NCI-H2107 treated with DMSO at 0.1 percent for 48 hours (cell line): ENCODE data around the gene HSF2BP.
"Not testable (repeated sequence)": the region's sequence is repeated elsewhere in the genome, so short reads cannot be mapped to it uniquely, and the experiment has no call there.

ENCODE experiments used
- DNase-seq: peaks from one replicate; lab custom pipeline; 2025; ENCODE audit not compliant: unreplicated experiment; lab: John Stamatoyannopoulos, UW

HSF2BP gene

DNA sequence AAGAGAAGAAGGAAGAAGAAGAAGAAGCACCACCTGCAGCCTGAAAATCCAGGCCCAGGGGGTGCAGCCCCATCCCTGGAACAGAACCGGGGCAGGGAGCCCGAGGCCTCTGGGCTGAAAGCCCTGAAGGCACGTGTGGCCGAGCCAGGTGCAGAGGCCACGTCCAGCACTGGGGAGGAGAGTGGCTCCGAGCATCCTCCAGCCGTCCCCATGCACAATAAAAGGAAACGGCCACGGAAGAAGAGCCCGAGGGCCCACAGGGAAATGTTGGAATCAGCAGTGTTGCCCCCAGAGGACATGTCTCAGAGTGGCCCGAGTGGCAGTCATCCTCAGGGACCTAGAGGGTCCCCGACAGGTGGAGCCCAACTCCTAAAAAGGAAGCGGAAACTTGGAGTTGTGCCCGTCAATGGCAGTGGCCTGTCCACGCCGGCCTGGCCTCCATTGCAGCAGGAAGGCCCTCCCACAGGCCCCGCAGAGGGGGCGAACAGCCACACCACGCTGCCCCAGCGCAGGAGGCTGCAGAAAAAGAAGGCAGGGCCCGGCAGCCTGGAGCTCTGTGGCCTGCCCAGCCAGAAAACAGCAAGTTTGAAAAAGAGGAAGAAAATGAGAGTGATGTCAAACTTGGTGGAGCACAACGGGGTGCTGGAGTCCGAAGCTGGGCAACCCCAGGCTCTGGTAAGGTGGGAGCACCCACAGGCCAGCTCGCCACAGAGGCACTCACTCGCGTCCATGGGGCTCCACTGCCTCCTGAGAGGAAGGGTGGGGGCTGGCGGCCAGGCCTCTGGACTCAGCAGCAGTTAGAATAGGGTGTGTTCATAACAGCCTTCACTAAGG is 28.5 kb upstream of the HSF2BP start:
- DNase-seq, result no peak

DNA sequence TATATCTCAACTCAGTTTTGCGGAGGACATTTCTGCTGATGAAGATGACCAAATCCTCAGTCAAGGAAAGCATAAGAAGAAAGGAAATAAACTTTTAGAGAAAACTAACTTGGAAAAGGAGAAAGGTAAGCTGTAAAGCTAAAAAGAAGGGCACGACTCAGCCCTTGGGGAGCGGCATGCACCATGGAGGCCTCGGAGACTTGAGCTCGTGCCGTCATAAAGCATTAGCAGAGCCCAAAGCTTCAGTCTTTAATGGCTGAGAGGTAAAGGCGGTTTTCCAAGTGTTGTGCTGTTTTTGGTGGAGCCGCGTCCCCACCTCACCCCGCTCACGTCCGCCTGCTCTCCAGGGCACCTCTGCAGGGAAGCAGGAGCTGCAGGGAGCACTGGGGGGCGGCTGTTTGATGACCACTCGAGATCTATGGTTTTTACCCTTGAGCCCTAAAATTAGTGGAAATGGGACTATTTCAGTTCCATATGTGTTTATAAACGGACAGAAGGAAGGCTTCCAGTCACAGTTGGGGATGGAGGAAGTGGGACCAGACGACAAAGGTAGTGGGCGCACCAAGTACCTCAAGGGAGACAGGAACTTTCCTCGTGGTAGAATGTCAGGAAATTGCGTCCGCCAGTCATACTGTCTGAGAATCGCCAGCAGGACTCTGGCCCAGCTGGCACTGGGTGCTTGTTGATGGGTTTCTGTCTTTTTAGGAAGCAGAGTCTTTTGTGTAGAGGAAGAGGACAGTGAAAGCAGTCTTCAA is 27.7 kb upstream of the HSF2BP start:
- no peak for DNase-seq

DNA sequence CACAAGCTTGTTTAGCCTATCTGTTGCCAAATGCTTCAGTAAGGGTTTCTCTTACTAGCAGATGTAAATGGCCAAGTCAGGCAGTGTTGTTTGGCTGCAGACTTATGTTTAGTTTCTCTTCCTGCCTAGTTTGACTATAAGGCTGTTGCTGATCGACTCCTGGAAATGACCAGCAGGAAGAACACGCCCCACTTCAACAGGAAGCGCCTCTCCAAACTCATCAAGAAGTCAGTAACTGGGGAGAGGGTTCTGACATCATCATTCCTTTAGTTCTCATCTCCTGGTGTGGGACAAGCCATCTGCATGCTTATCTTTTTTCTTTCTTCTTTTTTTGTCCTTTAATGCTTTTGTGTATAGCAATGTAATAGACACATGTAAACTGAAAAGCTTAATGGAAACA is 25.1 kb upstream of the HSF2BP start:
- no peak for DNase-seq

DNA sequence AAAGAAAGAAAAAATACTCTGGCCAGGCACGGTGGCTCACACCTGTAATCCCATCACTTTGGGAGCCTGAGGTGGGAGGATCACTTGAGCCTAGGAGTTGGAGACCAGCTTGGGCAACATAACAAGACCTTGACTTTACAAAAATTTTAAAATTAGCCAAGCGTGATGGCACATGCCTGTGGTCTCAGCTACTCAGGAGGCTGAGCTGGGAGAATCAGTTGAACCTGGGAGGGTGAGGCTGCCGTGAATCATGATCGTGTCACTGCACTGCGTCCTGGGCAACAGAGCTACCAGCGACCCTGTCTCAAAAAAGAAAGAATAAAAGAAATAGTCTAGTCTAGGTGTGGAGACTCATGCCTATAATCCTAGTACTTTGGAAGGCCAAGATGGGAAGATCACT is 22.4 kb upstream of the HSF2BP start:
- DNase-seq, result no peak

DNA sequence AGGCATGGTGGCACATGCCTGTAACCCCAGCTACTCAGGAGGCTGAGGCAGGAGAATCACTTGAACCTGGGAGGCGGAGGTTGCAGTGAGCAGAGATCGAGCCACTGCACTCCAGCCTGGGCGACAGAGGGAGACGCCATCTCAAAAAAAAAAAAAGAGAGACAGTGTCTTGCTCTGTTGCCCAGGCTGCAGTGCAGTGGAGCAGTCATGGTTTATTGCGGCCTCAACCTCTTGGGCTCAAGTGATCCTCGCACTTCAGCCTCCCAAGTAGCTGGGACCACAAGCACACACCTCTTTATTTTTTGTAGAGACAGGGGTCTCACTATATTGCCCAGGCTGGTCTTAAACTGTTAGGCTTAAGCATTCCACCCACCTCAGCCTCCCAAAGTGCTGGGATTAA is 21.1 kb upstream of the HSF2BP start:
- DNase-seq, result not testable (repeated sequence)

DNA sequence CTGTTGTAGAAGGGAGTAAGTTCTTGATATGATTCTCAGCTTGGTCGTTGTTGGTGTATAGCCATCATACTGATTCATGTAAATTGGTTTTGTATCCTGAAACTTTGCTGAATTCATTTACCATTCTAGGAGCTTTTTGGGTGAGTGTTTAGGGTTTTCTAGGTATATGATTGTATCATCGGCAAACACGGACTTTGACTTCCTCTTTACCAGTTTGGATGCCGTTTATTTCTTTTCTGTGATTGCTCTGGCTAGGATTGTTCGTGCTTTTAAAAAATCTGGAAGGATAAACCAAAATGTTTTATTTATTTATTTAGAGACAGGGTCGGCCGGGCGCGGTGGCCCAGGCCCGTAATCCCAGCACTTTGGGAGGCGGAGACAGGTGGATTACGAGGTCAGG is 20.7 kb upstream of the HSF2BP start:
- no peak for DNase-seq

DNA sequence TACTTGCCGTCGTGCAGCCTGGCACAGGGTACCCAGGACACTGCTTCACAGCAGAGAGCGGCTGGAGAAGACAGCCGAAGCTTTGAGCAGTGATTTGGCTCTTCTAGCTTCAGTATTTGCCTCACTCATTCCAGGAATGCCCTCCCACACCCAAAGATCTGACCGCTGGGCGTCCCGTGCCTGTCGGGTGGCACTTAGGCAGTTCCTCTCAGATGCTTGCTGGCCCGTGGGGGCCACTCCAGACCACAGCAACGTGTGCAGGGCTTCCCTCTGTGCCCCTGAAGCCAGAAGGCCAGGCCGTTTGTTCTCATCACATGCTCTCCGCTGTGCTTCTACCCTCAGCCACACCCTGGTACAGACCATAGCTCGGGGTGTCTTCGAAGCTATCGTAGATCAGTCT is 17.1 kb upstream of the HSF2BP start:
- DNase-seq, result no peak

DNA sequence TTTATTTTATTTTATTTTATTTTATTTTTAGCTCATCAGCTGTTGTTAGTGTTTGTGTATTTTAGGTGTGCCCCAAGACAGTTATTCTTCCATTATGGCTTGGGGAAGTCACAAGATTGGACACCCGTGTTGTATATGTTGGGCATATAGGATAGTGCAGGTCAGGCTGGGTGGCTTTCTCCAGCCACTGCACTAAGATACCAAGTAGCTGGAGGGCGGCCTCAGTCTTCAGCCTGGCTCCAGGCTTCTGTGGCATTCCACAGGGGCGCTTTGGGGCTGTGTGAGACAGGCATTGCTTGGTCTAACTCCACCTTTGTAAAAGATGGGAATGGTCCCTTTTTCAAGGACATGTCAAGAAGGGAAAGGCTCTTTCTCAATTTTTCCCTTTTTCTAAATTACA is 16.6 kb upstream of the HSF2BP start:
- no peak for DNase-seq

DNA sequence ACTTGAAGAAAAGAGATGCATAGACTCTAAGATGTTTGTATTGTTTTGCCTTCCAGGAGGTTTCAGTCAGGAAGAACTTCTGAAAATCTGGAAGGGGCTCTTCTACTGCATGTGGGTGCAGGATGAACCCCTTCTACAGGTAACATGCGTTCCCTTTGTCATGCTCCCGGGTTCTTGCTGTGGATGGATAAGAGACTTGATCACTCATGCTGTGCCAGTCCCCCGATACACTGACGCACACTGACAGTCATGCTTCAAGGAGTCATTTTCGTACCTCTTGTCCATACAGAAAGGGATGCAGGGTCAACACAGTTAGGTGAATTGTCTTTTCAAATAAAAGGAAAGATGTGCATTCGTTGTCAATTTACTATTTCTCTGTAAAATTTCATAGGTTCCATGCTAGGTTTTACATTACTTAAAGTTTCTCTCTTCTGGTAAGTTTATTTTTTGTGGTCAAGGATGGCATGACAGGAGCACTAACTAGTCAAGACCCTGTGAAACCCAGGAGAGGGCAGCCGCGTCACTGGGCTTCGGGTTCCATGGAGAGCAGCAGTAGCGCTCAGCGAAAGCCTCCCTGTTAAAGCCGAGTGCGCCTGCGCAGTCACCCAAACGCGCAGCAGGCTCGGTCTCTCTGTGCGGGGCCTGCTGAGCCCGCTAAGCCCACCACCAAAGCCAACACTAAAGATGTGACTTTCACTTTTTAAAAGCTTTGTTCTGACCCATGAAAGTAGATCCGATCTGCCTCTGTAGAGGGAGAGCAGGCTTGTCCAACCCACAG is 10.7 kb upstream of the HSF2BP start:
- no peak for DNase-seq

DNA sequence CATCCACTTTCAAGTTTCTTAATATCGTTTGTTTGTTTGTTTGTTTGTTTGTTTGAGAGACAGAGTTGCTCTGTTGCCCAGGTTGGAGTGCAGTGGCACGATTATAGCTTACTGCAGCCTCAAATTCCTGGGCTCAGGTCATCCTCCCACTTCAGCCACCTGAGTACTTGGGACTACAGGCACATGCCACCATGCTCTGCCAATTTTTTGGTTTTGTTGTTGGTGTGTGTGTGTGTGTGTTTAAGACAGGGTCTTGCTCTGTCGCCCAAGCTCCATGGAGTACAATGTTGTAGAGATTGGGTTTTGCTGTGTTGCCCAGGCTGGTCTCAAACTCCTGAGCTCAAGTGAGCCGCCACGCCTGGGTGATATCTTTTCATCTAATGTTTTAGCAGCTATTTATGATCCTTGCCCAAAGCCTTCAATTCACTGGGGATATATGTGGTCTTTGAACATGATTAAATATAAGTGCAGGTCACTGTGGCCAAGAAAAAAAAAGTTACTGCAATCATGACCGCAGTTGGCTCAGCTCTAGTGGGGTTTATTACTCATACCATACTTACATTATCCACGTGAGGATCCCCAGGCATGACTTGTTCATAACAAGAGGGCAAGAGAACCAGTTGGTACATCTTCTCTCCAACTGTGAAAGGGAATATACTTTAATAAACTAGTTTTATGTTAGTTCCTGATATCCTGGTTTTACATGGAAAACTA is 8.1 kb upstream of the HSF2BP start:
- DNase-seq, result no peak

DNA sequence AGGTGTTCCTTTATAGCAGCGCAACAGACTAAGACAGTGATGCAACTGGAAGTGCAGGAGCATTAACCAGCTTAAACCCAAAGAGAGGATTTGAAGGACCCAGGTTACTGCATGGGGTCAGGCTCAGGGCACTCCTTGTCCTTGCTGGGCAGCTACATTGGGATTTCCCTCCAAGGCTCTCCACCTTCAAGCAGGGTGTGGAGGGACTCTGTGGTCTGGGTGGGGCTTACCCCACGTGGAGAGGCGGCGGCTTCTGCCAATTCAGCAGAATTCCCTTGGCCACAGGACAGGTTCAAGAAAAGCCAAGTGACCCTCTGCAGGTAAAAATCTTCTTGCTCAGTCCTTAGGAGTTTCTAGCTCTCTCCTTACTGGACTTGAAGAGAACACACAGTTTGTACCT is 6.6 kb upstream of the HSF2BP start:
- no peak for DNase-seq

DNA sequence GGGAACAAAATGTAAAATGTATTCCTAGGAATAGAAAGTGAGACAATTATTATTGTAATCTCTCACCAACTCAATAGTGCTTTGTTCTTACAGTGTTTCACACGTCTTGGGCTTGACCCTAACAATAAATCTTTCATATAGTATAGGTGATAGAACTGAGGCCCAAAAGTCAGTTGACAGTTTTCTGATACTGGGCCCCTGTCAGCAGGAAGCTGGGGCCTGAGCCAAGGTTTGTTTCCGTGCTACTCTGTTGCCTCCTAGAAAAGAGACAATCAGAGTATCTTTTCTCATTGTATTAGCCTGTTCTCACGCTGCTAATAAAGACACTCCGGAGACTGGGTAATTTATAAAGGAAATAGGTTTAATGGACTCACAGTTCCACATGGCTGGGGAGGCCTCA is 5.1 kb upstream of the HSF2BP start:
- DNase-seq, result no peak

DNA sequence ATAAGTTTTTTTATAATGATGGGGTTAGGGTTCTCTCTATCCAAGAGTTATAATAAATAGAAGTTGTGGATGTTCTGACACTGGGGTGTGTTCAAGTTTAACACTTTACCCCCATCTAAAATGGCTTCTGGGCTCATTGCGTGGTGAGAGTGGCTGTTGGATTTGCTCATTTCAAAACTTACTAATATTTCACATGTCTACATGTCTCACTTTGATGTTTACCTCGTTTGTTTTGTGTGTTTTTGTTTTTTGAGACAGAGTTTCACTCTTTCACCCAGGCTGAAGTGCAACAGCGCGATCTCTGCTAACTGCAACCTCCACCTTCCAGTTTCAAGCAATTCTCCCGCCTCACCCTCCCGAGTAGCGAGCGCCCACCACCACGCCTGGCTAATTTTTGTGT is 3.7 kb upstream of the HSF2BP start:
- DNase-seq, result no peak

DNA sequence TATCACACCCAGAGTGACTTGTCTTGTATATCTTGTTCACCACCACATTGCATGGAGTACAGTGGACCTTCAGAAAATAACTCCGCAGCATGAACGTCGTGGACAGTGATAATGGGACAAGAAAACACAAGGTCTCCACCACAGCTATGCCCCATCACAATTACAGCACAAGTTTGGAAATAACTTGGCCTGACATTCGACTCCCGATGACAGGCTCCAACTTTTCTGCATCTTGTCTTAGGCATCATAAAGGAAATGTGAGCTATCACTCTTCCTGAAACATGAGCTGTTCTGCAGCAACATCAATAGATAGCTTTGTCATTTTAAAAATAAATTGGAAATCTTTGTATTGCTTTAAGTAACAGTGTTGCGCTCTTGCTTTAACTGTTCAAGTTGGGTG is 3.0 kb upstream of the HSF2BP start:
- DNase-seq, result no peak

DNA sequence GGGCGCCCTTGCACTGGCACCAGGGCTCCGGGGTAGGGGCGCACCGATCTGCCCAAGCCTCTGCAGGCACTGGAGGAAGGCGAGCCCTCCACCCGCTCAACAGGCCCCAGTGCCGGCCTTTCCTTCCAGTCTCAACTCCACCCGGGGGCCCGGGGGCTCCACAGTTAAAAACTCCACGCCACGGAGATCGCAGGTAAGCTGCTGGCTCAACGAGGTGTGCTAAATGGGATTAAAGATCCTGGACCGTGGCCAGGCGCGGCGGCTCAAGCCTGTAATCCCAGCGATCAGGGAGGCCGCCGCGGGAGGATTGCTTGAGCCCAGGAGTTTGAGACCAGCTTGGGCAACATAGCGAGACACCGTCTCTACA is 536 bp downstream of the HSF2BP start:
- no peak for DNase-seq

DNA sequence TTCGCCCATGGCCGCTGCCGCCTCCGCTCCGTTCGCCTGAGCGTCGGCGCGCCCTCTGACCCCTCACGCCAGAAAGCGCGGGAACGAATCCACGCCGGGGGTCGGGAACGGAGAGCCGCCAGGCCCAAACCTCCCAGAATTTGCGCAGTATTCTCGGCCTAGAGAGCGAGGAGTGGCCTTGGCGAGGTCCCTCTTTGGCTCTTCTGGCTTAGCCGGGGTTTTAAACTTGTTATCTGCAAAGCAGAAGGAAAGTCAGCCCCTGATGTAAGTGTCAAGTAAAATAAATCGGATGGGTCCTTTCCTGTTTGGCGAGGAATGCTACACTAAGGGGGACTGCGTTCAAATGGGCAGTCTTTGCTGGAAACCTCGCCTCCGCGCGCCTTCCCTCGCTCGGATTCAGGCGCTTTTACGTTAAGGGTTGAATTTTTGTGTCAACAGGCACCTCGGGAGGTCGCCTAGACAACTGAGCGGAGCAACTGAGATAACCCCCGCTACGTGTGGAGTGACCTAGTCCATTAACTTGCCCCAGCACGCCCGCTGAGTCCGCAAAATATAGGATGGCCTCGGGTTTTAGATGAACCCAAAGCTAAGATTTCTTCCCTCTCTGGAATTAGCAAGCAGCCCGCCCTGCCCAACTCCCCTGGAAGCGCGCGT is 1.1 kb downstream of the HSF2BP start:
- no peak for DNase-seq

DNA sequence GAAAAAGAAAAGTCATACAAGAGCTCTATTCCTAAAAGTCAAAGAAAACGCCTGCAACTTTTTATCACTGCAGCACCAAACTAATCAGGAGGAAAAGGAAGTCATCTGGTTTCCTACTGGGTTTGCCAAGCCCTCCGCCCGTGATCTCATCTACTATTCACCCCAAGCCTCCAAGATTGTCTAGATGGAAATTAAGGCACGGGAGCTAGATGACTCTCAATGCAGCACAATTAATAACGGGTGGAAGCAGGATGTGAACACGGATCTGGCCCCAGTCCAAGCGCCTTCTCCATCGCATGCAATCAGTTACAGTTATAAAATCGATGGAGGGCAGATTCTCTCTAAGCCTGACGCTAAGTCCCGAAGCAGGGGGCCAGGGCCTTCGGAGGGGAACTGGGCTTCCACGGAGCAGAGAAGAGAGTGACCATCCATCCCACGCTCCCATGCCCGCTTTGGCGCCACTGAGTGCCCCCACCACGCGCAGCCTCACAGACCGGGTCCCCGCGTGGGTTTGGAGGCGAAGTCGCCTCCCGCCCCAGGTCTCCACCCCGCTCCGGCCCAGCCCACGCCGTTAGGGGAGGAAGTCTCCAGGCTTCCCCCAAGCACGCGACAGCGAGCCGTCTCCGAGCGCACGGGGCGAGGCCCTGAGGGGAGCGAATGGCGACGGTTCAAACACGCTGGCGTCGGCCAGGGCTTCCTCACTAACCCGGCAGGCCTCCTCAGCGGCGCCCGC is 1.8 kb downstream of the HSF2BP start:
- no peak for DNase-seq

DNA sequence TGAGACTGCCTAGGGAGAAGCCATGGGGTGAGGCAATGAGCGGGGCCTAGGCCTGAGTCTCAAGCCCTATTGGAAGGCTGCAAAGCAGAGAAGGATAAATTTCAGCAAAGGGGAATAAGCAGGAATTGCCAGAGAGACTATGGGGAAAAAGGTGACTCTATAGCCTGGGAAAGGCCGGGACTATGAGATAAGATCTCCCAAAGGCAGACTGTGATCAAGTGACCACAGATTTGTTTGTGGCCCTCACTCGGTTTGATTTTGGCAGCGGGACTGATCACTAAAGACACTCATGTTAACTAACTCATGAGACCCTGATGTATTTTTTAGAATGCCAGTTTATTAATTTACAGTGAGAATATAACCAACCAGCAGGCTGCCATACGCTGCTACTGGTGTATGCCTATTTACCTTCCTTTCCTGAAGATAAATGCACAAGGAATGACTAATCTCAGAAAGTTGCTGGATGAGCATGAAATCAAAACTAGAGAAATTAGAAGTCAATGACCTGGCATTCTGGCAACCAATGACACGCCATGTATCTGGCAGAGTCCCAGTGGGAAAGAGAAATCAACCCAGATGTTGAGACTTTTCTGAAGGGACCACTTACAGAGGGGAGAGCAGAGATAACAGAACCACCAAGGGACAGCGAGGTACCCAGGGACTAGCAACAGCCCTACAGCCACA is 4.3 kb downstream of the HSF2BP start:
- no peak for DNase-seq

DNA sequence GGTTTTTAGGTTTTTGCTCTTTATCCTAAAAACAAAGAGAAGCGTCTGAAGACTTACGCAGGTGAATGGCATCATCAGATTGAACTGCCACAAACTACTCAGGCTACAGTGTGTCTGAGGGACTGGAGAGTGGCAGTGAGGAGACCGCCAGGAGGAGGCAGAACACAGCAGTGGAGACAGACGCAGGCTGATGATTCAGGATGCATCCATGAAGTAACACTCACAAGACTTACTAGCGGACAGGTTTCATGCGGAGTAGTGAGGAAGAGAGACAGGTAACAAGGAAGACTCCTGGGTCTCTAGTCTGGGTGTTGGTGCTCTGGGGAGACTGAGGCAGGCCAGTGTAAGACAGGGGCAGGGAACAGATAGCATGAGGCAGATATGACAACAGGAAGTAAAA is 5.7 kb downstream of the HSF2BP start:
- no peak for DNase-seq

DNA sequence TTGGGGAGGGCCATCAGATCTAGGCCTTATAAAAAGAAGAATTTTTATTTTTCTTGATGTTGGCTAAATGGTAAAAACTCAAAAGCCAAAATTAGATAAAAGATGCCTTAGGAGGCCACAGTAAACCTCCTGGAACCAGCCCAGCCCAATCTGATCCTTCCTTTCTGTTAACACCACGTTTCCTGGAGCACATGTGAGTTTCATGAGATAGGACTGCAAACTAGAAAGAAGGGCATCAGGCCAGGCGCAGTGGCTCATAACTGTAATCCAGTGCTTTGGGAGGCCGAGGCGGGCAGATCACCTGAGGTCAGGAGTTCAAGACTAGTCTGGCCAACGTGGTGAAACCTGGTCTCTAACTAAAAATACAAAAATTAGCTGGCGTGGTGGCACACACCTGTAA is 6.7 kb downstream of the HSF2BP start:
- no peak for DNase-seq
